ENCODE measurements around the gene RBM33.

RBM33 gene

GRCh38 chr7:155753446-155753965 lies 109.0 kb downstream of the RBM33 start:
- no peak for DNase-seq

- DNase-seq = no peak
Measured at GRCh38 chr7:155754165-155754564, 109.7 kb downstream of the RBM33 start.

GRCh38 chr7:155755026-155755425 lies 110.6 kb downstream of the RBM33 start:
- no peak for DNase-seq

- no peak for DNase-seq
Measured at GRCh38 chr7:155756322-155756721, 111.9 kb downstream of the RBM33 start.

GRCh38 chr7:155758348-155758747 lies 113.9 kb downstream of the RBM33 start:
- DNase-seq = no peak

GRCh38 chr7:155759740-155760430 lies 115.4 kb downstream of the RBM33 start:
- no peak for DNase-seq

- no peak for DNase-seq
Measured at GRCh38 chr7:155761162-155761561, 116.7 kb downstream of the RBM33 start.

GRCh38 chr7:155762036-155762435 lies 117.6 kb downstream of the RBM33 start:
- no peak for DNase-seq

GRCh38 chr7:155762655-155763054 lies 118.2 kb downstream of the RBM33 start:
- no peak for DNase-seq

GRCh38 chr7:155763122-155763521 lies 118.7 kb downstream of the RBM33 start:
- no peak for DNase-seq

- DNase-seq = peak; percentile 77
Measured at GRCh38 chr7:155763691-155764437, 119.4 kb downstream of the RBM33 start.

- no peak for DNase-seq
Measured at GRCh38 chr7:155764438-155764793, 120.0 kb downstream of the RBM33 start.

- DNase-seq = no peak
Measured at GRCh38 chr7:155765458-155765857, 121.0 kb downstream of the RBM33 start.

GRCh38 chr7:155766386-155766785 lies 121.9 kb downstream of the RBM33 start:
- DNase-seq = no peak

- DNase-seq = no peak
Measured at GRCh38 chr7:155766966-155767916, 122.8 kb downstream of the RBM33 start.

GRCh38 chr7:155769701-155770100 lies 125.2 kb downstream of the RBM33 start:
- DNase-seq = no peak

- DNase-seq = no peak
Measured at GRCh38 chr7:155770241-155770640, 125.8 kb downstream of the RBM33 start.

- no peak for DNase-seq
Measured at GRCh38 chr7:155773531-155773930, 129.1 kb downstream of the RBM33 start.

GRCh38 chr7:155774947-155775346 lies 130.5 kb downstream of the RBM33 start:
- DNase-seq = no peak

GRCh38 chr7:155775691-155776090 lies 131.2 kb downstream of the RBM33 start:
- no peak for DNase-seq

- DNase-seq = no peak
Measured at GRCh38 chr7:155776606-155777005, 132.1 kb downstream of the RBM33 start.

- no peak for DNase-seq
Measured at GRCh38 chr7:155778349-155778748, 133.9 kb downstream of the RBM33 start.

- no peak for DNase-seq
Measured at GRCh38 chr7:155780884-155781283, 136.4 kb downstream of the RBM33 start.
